GM12873 (cell line): ENCODE data around the gene GXYLT1.

ENCODE experiments used
- TF ChIP-seq, protein P1 (sequence below): IDR thresholded peaks from 2 replicates; pipeline ENCODE4 v1.5.1; 2012; ENCODE audit warnings: low read depth, mild to moderate bottlenecking, moderate library complexity, low read length, control low read depth; ENCODE audit not compliant: insufficient read depth; ENCODE audit errors: missing control alignments

The GXYLT1 gene

DNA sequence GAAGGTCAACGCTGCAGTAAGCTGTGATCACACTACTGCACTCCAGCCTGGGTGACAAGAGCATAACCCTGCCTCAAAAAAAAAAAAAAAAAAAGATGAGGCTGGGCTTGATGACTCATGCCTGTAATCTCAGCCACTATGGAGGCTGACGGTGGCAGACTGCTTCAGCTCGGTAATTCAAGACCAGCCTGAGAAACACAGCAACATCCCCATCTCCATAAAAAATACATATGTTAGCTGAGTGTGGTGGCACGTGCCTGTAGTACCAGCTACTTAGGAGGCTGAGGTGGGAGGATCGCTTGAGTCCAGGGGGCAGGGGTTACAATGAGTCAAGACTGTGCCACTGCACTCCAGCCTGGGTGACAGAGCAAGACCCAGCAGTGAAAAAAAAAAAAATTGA, 50.4 kb downstream of the GXYLT1 start:
- TF ChIP-seq, protein P1, sequence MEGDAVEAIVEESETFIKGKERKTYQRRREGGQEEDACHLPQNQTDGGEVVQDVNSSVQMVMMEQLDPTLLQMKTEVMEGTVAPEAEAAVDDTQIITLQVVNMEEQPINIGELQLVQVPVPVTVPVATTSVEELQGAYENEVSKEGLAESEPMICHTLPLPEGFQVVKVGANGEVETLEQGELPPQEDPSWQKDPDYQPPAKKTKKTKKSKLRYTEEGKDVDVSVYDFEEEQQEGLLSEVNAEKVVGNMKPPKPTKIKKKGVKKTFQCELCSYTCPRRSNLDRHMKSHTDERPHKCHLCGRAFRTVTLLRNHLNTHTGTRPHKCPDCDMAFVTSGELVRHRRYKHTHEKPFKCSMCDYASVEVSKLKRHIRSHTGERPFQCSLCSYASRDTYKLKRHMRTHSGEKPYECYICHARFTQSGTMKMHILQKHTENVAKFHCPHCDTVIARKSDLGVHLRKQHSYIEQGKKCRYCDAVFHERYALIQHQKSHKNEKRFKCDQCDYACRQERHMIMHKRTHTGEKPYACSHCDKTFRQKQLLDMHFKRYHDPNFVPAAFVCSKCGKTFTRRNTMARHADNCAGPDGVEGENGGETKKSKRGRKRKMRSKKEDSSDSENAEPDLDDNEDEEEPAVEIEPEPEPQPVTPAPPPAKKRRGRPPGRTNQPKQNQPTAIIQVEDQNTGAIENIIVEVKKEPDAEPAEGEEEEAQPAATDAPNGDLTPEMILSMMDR: no peak

DNA sequence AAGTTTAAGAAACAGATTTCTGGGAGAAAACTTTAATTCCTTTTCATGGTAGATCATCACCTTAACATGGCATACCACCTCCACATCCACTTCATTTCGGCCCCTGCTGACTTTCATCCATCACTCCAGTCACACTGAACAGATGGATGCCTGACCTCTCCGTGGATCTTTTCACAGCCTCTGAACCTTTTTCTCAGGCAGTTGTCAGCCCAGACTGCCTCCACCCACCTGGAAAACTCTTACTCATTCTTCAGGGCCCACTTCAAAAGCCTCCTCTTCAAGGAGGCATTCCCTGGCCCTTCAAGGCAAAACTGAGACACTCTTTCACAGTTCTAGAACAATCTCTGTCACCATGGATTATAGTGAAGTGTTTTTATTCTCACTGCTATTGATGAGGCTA, 52.9 kb downstream of the GXYLT1 start:
- TF ChIP-seq, protein P1: no peak

DNA sequence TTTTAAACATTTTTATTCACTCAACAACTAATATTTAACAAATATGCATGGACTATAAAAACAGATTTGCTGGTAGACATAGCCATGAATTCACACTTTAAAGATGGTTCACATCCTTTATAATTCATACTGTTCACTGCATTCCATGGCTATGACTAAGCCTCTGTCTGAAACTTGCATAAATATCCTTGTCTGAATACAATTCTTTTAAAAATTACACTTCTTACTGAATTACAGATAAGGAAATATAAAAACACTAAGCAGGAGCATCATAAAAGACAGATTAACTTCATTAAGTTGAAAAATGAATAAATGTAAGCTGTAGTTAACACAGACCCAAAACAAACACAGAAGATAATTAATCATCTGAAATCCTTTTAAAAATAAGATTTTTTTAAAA, 53.8 kb downstream of the GXYLT1 start:
- TF ChIP-seq, protein P1: no peak

DNA sequence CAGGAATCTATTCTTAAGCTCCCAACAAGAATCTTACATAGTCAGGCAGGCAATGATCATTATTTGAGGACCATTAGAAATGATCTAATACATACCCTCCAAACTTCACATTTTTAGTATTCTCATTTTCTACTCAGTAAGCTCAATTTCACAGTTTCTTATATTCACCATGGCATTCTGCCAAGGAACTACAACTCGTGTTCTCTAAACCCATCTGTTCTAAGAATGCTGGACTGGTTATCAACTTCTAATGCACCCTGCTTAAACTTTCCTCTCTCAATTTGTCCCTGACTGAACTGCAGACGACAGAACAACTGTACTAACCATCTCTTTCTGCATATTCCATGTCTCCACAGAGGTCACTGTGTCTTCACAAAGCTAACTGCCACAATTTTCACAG, 58.6 kb downstream of the GXYLT1 start:
- TF ChIP-seq, protein P1: no peak

DNA sequence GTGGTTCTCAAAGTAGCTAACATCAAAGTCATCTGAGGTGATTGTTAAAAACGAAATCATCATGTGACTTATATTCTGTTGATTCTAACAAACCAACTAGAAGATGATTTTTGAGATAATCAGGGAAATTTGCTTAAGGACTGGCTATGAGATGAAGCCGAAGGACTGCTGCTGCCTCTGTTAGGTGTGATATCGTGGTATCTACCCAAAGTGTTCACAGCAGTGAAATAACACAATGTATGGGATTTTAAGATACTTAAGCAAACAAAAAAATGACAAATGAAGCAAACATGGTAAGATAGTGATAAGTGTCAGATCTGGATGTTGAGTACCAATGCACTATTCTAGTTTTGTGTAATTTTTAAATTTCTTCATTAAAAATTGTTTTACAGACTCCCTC, 59.1 kb downstream of the GXYLT1 start:
- TF ChIP-seq, protein P1: no peak

DNA sequence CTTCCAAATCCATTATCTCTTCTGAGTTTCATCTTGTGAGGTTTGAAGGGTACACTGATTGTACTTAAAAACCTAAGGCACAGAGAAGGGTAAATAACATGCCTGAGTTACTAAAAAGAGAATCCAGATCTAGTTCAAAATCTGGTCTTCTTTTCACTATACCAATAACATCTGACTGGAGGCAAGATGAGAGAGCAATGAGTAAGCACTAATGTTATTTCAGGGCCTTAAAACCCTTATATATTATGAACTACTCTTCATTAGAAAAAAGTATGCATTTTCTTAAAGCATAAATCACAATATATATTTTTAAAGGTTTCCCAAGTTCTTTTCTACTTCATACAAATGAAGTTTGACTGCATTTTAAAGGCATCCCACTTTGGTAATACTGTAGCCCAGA, 60.2 kb downstream of the GXYLT1 start:
- TF ChIP-seq, protein P1: no peak

DNA sequence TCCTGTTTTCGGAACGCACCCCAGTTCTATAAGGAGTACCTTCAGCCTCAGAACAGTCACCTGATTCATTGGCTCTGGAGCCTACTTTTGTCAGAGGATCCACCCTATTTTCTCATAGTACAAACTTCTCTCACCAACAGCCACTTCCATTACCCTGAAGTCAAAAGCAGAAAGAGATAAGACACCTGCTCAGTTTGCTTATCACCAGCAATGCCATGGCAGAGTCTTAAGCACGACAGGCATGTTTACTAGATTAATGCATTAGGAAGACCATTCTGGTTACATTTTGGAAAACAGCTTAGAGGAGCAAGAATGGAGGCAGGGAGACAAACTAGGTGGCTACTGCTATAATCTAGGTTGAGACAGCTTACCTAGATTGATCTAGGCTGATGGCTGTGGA, 67.7 kb downstream of the GXYLT1 start:
- TF ChIP-seq, protein P1: no peak

DNA sequence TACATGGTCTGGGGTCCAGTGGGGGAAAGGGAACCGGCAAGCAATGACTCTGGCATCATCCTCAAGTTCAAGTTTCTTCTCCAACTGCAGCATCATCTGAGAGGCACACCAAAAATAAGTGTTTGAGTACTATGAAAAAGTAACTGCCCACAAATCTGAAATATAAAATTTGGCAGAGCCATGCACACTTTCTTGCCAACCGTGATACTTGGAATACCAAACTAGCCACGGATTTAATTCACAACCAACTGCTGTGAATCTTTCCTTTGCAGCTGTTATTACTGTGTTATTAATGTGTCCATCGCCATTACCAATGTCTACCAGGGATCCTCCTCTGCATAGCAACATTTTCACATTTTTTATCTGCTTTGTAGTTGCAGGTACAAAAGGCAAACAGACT, 74.6 kb downstream of the GXYLT1 start:
- TF ChIP-seq, protein P1: no peak
